Epithelial cell of esophagus (primary cell): ENCODE measurements around the gene PRKCZ.

Experiments
- DNase-seq: peaks from one replicate; pipeline ENCODE4 v3.0.0; 2010; ENCODE audit warnings: low read depth
- H3K4me3 ChIP-seq: 2 replicates; pipeline ENCODE4 v1.5.1; 2011; ENCODE audit warnings: mild to moderate bottlenecking, low read length, control low read depth
- TF ChIP-seq, protein P1 (sequence below): IDR thresholded peaks from 2 replicates; pipeline ENCODE4 v1.5.1; 2011; ENCODE audit warnings: low read depth, mild to moderate bottlenecking, low read length, control low read depth, inconsistent platforms; ENCODE audit not compliant: insufficient read depth; ENCODE audit errors: missing control alignments

Gene PRKCZ

GRCh38 chr1:2097386-2098300 is 47.4 kb downstream of the PRKCZ start:
- DNase-seq, result peak; percentile 27
- TF ChIP-seq, protein P1, sequence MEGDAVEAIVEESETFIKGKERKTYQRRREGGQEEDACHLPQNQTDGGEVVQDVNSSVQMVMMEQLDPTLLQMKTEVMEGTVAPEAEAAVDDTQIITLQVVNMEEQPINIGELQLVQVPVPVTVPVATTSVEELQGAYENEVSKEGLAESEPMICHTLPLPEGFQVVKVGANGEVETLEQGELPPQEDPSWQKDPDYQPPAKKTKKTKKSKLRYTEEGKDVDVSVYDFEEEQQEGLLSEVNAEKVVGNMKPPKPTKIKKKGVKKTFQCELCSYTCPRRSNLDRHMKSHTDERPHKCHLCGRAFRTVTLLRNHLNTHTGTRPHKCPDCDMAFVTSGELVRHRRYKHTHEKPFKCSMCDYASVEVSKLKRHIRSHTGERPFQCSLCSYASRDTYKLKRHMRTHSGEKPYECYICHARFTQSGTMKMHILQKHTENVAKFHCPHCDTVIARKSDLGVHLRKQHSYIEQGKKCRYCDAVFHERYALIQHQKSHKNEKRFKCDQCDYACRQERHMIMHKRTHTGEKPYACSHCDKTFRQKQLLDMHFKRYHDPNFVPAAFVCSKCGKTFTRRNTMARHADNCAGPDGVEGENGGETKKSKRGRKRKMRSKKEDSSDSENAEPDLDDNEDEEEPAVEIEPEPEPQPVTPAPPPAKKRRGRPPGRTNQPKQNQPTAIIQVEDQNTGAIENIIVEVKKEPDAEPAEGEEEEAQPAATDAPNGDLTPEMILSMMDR, result no peak
- H3K4me3 ChIP-seq, result no peak overlapping the region

- no peak overlapping the region for H3K4me3 ChIP-seq
- TF ChIP-seq, protein P1, result no peak
- DNase-seq, result no peak
These were observed 48.1 kb downstream of the PRKCZ start for GRCh38 chr1:2098301-2098698.

DNA sequence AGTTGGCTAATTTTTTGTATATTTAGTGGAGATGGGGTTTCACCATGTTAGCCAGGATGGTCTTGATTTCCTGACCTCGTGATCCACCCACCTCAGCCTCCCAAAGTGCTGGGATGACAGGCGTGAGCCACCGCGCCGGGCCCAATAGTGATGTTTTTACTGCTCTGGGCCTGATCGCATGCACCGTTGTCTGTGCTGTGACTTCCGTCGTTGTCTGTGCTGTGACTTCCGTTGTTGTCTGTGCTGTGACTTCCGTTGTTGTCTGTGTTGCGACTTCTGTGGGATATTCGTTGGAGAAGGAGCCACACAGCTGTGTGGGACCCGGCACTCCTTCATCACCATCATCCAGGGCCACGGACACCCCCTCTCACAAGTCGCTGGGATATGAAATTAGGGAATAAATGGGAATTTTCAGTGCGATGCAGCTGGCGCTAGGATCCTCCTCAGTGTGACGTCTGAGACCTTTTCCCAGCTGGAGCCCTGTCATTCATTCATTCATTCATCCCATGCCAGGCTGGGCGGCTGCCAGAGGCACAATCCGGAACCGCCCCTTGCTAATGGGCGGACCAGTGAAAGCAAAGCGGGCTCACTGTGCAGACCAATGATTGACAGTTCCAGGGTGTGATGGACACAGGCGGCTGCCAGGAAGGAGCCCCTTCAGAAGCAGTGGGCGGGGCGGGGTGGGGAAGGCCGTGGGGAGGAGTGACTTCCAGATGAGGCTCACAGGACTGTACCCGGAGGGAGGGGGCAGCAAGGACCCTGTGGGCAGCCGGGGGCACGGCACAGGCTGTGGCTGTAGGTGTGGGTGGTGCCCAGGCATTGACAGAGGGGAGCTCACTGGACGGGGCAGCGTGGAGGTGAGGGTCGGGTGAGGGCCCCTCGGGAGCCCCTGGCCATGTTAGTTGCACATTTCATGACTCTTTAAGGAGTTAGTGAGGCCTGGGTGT is 48.9 kb downstream of the PRKCZ start:
- no peak overlapping the region for H3K4me3 ChIP-seq
- DNase-seq, result no peak
- TF ChIP-seq, protein P1, result no peak

DNA sequence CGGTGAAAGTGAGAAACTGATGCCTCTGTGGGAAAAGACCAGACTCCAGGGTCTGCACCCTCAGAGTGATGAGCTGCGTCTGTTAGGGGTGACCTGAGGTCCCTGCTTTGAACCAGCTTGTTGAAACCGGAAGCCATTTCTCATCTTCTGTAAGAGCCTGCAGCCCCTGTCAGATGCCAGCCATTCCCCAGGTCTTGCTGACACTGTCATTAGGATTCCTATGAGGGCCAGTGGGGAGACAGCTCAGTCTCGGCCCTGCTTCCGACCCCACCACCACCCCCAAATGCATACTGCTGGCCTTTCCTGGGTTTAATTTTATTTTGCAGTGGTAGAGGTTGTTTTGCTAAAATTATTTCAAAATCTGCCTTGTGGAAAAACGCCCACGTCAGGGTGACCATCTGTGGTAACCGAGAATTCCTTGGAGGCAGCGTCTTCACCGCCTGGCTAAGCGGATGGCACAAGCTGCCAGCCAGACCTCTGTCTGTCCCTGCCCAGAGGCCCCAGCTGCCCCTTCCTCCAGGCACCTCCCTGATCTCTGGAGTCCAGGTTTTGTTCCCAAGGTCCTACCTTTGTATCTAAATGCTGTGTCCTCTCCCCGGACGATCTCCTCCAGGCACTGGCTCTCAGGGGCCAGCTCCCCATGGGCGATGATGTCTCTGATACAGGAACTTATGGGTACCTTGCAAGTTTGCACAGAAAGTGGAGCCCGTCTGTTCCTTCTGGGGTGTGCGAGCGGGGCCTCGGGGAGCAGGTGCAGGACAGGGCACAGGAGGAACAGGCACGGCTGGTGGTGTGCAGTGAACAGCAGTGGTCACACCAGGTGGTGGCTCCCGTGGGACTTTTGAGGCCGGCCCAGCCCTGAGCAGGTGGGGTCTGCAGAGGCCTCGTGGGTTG is 49.9 kb downstream of the PRKCZ start:
- TF ChIP-seq, protein P1, result no peak
- H3K4me3 ChIP-seq, result no peak overlapping the region
- DNase-seq, result no peak

GRCh38 chr1:2100780-2101108 is 50.5 kb downstream of the PRKCZ start:
- TF ChIP-seq, protein P1, result no peak
- no peak for DNase-seq
- no peak overlapping the region for H3K4me3 ChIP-seq

GRCh38 chr1:2101531-2101930 is 51.3 kb downstream of the PRKCZ start:
- DNase-seq, result no peak
- H3K4me3 ChIP-seq, result no peak overlapping the region
- TF ChIP-seq, protein P1, result no peak
